GM18499 (cell line): Measurements from ENCODE around the gene DOCK1.

Experiments used
- ATAC-seq: cut with Tn5 transposase; IDR thresholded peaks from one replicate; pipeline ENCODE4 v1.9.1; 2021; ENCODE audit warnings: moderate number of reproducible peaks; ENCODE audit not compliant: insufficient read depth, unreplicated experiment

DOCK1 gene

GRCh38 chr10:126997801-126998590 lies 92.8 kb downstream of the DOCK1 start:
- no peak for ATAC-seq

GRCh38 chr10:127000598-127000997 lies 95.4 kb downstream of the DOCK1 start:
- no peak for ATAC-seq

GRCh38 chr10:127003032-127003685 lies 97.9 kb downstream of the DOCK1 start:
- ATAC-seq: no peak

- ATAC-seq: no peak
Measured at GRCh38 chr10:127006453-127006852, 101.2 kb downstream of the DOCK1 start.

- ATAC-seq: no peak
Measured at GRCh38 chr10:127009366-127009765, 104.1 kb downstream of the DOCK1 start.

- ATAC-seq: no peak
Measured at GRCh38 chr10:127011174-127011573, 105.9 kb downstream of the DOCK1 start.

GRCh38 chr10:127012071-127012768 lies 107.0 kb downstream of the DOCK1 start:
- ATAC-seq: no peak

GRCh38 chr10:127012769-127013152 lies 107.5 kb downstream of the DOCK1 start:
- ATAC-seq: no peak

GRCh38 chr10:127013211-127013656 lies 108.0 kb downstream of the DOCK1 start:
- no peak for ATAC-seq

- ATAC-seq: no peak
Measured at GRCh38 chr10:127013691-127014473, 108.7 kb downstream of the DOCK1 start.

GRCh38 chr10:127014671-127015070 lies 109.4 kb downstream of the DOCK1 start:
- ATAC-seq: no peak

GRCh38 chr10:127015373-127015772 lies 110.1 kb downstream of the DOCK1 start:
- no peak for ATAC-seq

GRCh38 chr10:127016331-127016730 lies 111.1 kb downstream of the DOCK1 start:
- no peak for ATAC-seq

GRCh38 chr10:127017541-127018297 lies 112.5 kb downstream of the DOCK1 start:
- no peak for ATAC-seq

- no peak for ATAC-seq
Measured at GRCh38 chr10:127018298-127018650, 113.0 kb downstream of the DOCK1 start.

GRCh38 chr10:127018766-127019165 lies 113.5 kb downstream of the DOCK1 start:
- ATAC-seq: no peak

GRCh38 chr10:127020260-127020659 lies 115.0 kb downstream of the DOCK1 start:
- ATAC-seq: no peak

- no peak for ATAC-seq
Measured at GRCh38 chr10:127021801-127022200, 116.6 kb downstream of the DOCK1 start.

GRCh38 chr10:127024685-127025435 lies 119.6 kb downstream of the DOCK1 start:
- ATAC-seq: no peak
